Measurements from ENCODE around the gene RAPGEF4.
A peak's percentile ranks its signal among the peaks of the same experiment; 100 is the strongest.

RAPGEF4 gene

DNA sequence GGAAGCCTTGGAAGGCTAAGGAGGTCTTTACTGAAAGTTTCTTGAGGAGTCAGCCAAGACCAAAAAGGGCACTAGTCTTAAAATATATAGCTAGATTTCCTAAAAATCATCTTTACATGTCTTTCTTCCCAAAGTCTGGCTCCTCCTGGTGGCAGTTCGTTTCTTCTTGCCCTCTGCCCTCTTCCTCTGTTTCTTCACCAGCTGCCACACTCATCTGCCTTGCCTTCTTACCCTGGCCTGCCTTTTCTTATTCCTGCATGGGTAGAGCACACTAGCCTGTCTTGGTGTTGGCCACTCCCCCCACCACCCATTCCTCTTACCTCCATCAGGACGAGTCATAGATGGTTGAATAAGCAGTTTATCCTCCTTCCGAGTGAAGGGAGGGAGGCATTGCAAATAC is 129.8 kb downstream of the RAPGEF4 start:
- no peak for DNase-seq

DNA sequence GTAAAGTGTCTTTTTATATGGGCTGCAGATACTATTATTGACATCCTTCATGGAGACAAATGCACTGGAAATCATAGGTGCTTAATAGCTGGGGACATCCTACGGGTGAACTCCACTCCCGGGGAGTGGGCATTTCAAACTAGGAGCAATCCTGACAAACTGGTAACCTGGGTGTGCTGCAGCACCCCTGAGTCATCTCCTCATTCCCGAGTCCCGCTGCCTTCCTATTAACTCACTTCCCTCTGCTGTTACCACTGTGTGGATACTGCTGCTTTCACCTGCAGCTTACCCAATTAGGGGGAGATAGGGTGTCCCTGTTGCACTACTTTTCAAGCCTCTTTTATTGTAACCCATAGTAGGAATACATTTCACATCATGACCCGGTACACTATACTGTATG is 134.2 kb downstream of the RAPGEF4 start:
- DNase-seq: no peak

DNA sequence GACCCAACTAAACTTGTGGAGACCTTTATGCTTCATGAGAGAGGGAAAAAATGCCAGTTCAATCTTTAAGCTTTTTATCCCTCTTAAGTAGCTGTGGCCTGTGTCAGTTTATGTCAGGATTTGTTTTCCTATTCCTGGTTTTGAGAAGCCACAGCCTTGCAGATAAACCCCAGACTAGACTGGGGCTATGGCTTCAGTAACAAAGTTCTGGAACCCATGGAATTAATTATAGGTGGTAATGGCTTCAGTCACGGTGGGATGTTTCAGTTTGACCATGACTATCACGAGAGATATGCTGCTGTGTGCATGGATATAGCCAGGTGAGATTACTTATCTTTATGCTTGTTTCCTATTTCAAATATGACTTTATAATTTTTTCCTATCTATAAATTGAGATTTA is 134.8 kb downstream of the RAPGEF4 start:
- peak; percentile 46 to 71 for DNase-seq

DNA sequence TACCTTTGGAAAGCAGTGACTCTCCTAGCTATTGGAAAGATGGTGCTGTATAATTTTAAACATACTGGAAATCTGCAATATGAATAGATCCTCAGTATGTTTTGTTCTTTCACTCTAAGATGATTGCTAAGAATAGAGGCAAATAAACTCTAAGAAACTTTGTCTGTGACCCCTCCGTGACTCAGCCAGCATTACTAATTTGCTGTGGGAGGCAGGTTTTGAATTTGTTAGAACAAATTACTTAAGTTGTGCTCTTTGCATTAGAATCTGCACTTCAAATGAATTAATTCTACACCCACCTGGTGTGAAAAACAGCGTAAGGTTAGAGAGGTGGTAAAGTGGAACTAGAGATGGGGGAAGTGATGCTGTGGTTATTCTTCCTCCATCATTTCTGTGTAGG is 142.2 kb downstream of the RAPGEF4 start:
- DNase-seq: no peak

DNA sequence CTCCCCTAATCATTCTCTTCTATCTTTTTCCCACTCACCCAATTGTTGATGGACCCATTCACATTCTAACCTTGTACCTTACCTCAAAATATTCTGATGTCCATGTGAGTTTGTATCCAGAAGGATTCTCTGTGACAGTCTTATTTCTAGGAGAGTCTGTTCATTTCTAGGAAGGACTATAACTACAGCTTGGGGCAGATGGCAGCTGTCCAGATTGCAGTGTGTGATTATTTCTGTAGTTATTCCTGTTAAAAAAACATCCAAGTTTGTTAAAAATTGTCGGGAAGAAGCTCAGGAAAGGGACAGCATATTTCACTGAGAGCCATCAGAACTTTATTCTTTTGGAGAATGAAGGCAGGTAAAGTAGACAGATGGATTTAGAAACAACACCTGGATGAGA is 142.6 kb downstream of the RAPGEF4 start:
- no peak for DNase-seq

DNA sequence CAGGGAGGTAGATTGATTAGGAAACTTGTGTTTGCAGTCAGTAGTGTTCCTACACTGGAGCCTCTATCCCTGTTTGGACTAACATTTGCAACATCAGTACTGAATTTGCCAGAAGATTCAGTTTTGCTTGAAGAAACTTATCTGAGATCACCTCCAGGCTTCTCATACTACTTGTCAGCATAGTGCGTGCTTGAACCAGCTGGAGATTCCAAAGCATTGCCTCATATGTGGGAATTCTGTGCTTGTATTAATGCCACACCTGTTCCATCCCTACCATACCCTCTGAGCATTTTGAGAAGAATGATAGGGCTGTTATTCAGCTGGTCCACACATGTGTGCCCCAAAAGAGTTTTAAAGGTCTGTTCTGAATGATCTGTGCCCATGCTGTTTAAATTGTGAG is 148.7 kb downstream of the RAPGEF4 start:
- DNase-seq: no peak

DNA sequence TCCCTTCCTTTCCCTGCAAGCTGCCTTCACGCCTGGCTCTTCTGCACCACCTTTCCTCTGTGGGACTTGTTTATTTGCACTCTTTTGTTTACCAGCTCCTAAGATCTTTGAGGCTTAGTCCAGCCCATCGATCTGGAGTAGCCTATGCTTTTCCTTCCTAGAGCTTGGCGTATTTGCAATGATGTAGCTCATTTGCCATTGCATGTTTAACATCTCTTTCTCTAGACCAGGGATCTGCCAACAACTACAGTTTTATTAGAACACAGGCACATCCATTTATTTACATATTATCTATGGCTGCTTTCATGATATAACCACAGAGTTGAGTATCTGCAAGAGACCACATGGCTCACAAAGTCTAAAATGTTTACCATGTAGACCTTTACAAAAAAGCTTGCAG is 150.4 kb downstream of the RAPGEF4 start:
- no peak for DNase-seq

DNA sequence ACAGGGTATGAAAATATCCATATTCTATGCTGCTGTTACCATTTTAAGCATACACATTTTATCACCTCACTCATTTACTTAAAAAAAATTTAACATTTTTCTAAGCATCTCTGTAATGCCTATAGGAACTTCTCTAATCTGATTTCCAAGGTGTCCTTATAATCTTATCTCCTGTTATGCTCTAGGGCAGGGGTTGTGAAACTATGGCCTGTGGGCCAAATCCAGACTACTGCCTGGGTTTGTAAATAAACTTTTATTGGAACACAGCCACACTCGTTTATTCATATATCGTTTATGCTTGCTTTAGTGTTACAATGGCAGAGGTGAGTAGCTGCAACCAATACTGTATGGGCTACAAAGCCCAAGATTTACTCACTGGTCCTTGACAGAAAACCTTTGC is 151.6 kb downstream of the RAPGEF4 start:
- no peak for DNase-seq

DNA sequence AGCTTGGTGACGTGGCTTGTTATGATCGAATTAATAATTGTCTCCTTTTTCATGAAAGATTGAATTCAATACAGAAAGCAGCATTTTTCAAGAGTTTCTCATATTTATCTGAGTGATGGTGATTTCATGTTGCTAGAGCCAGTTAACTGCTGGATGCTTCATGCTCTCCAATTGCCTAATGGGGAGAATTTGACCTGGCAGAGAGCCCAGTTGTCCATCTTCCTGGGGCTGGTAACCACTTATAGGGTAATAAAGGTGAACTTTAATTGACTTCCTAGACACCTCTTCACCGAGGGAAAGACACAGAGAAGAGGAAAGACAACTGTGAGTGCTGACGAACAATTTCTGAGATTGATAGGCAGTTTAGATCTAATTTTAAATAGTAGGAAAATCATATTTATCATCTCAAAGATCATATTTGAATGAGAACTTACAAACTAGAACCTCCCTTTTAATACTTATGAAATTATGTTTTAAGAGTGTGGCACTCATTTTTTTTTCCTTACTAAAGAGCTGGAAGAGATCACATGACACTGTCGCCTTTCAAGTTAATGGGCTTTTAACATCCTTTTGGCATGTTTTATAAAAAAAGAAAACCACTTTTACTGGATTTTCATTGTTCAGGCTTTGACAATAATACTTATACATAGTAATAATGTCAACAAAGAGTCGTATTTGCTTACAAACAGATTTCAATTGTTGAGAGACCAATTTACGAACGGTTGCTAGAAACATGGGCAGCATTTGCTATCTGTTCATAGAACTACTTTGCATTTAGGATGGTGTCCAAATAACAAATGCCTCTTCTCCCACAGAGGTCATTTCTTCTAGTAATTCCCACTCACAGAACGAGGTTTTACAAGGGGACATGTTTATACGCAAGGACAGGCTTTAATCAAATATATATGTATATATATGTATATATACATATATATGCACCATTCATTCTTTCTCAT is 153.3 kb downstream of the RAPGEF4 start:
- no peak for DNase-seq

DNA sequence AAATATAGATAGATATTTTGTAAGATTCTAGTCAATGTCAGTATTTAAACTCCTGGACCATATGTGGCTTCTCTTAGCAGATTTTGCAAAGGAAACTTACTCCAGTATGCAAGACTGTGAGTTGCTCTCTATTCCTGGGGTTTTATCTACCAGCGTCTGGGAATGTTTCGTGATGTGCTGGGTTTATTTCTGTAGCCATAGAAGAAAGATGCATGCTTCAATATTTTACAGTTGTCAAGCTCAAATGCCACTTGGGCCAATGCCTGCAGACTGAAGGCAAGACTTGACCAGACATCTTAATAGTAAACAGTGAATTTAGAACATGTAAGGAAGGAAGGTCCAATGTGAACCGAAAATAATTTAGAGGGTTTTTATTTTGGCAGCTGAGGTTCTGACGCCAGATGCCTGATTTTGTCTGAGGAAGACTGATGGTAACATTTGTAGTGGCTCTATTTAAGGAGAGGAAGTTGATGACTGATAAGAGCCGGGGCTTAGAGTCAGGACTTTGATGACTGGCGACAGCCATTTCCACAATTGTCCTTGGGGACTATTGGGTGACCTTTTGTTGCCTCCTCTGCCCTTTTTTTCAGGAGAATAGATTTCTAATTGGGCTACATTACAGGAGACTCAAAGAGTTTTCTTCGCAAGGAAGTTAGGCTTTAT is 154.3 kb downstream of the RAPGEF4 start:
- DNase-seq: no peak

DNA sequence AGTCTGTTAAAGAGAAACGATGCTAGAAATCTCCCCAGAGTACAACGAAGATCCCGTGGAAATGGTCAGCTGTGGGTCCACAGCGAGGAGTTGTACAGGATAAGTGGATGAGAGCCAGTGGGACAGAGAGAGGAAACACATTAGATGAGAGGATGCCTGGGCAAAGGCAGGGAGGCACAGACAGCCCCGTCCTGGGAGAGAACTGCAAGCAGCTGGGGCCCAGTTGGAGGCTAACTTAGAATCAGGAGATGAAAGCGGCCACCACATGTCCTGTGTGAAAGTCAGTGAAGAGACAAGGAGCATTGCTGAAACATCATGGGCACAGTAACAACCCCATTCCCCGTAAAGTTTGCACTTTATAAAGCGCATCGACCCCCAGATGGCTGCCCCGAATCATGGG is 157.5 kb downstream of the RAPGEF4 start:
- DNase-seq: no peak

DNA sequence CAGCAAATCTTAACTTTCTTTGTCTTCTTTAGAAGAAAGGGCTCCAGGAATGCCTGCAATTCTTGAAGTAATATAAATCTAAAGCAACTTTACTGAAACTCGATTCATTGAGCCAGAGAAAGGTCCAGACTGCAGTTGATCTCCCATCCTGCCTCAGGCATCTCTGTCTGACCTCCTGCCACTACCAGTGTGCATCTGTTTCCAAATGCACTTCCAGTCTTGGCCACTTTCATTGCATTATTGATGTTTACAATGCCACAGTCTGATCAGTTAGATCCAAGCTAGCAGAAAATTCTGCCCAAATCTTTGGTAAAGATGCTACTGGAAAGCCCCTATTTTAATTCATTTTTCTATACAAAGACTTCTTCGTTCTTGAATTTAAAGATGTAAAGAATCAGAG is 158.0 kb downstream of the RAPGEF4 start:
- no peak for DNase-seq

DNA sequence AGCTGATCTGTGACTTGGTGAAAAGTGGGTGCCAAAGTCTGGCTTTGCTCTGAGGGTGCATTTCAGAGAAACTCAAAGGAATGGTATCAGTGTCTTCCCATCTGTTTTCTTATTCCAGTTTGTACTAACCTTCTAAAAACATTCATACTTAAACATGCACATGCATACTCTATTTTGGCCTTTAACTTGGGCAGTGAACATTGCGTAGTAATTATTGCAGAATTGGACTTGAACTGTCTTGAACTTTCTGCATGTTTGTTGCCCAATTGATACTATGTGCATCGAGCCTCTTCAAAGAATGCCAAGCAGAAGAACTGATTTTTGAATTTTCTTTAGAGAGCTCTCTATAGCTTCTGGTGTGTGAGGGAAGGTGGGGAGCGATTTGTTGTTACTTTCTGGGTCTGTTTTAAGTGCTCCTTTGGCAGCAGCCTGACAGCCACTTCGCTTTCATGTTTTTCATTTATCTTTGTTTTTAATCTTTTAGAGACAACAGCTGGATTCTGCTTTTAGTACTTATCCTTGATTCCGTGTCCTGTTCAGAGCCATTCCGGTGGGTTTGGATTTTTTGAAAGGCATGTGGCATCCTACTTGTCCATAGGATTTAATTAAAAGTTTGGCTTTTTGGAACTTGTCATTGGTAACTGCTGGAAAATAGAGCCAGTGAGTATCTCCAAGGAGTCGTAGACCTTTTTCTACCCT is 159.2 kb downstream of the RAPGEF4 start:
- DNase-seq: no peak

DNA sequence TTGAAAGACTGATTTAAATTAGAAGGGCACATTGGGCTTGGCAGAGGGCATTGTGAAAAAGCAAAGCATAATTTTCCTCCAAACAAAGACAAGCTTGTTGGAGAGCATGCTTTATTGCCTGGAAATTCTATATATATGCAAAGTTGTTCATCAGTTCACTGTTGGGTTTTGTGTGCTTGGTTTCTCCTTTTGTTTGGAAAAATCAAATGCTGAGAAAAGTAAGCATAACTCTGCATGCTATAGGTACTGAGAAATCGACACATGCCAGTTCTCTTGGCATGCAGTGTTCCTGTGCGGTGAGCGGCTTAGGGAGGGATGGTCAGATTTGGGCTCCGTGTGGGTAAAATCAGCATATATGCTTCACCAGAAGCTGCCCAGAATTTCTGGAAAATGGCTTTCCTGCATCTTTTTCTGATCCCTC is 161.0 kb downstream of the RAPGEF4 start:
- no peak for DNase-seq

DNA sequence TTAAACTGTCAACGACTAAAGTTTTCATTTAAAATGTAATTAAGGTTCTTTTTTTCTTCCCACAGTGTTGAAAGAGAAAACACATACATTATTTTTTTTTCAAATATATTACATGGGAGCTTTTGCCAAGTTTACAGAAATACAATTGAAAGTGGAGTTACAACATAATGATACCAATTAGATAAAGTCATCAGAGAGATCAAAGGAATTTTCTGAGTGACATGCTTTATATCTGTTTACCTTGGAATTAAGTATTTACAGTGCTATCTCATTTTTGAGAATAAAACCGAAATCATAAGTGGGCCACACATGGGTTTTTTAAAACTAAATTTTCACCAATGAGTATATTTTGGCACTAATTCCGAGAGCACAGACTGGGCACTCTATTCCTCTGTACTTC is 165.2 kb downstream of the RAPGEF4 start:
- no peak for DNase-seq

DNA sequence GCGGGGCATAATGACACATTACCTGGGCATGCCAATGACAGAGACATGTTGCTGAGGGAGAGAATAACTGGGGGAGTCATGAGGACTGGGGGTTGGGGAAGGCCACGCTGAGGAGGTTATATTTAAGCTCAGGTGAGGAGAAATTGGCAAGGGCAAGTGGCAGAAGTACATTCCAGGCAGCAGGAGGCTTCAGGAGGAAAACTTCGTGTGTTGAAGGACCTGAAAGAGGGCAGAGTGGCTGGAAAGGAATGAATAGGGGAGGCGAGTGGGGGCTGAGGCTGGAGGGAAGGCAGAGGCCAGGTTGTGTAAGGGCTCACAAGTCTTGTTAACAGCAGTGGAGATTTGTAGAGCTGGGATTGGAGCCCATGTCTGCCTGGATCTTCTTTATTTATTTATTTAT is 166.3 kb downstream of the RAPGEF4 start:
- no peak for DNase-seq

DNA sequence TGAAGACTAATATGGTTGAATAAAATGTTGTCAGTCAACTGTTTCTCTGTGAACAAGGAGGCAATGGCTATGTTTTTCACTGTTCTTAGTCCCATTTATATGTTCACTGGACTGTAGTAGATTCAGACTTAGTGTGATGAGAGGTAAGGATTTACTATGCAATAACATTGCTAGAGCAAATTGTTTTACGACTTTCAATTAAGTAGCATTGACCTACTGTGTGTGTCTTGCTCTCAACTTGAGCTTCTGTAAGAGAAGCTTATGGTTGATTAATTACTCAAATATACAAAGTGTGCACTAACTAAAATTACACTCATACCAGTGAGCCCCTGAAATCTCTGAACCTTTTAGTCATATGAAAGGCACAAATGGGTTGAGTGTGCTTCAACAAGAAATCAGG is 168.6 kb downstream of the RAPGEF4 start:
- no peak for DNase-seq

DNA sequence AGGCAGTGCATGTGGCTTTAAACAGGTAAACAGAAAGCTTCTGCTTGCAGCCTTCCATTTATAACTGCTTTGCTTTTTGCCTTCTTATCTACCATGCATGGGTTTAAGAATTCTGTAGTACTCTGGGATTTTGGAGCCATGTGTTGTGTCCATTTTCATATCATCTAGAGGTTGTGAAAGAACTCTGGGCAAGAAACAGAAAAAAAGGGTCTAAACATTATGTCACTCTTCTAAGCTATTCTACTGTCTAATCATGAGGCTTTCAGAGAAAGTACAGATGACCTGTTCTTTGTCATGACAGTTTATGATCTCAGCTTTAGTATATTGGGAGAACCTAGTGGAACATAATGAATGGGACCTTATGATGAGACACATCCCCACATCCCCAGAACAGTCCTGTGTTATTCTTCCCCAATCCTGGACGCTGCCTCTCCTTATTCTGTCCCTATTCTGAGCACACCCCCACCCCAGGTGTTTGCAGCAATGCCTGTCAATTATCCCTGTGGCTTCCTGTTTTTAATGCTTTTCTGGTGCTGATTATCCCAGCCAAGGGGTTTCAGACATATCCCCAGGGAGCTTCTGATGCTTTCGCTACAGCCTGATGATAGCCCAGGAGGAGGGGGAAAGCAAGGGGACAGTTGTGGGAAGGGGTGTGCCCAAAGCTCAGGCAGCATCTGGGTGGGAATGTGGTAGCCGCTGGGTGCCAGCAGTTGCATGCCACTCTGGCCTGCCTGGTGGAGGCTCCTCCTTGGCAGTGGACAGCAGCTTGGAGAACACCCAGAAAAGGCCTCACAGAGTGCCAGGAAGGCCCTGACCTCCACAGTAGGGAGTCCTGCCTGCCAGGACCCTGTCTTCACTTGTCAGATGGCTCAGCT is 170.5 kb downstream of the RAPGEF4 start:
- peak; percentile 57 to 76 for DNase-seq

DNA sequence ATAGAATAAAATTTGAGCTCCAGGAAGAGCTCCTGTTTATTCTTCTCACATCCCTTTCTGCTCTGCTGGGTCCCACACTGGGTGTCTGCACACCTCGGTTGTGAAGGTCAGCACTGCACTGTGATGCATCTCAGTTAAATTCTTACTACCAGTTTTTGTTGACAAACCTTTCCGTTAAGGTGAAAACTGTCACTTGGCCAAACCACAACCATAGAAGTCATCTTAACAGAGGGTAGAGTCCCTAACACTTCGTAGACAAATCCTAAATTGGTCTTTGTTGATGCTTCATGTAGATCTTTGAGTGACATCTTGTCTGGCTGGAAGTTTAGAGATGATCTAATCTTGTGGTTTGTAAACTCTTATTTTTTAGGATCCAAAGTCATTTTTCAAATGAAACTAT is 172.6 kb downstream of the RAPGEF4 start:
- no peak for DNase-seq

DNA sequence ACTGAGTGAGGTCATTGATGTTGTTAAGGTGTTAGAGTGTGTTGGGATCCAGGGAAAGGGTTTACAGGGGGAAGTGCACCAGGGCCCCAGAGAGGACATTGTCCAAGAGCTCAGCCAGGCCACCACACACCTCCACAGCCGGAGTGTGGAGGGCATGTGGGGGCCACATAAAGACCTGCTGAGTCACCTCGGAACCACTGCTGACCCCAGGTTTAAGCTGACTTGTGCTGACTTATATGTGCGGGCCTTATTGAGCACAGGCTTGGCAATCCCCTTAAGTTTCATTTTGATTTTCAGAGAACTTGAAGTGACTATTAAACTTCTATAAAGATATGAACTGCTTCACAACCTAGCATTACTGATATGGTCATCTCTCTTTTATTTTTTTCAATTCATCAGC is 173.8 kb downstream of the RAPGEF4 start:
- DNase-seq: no peak

DNA sequence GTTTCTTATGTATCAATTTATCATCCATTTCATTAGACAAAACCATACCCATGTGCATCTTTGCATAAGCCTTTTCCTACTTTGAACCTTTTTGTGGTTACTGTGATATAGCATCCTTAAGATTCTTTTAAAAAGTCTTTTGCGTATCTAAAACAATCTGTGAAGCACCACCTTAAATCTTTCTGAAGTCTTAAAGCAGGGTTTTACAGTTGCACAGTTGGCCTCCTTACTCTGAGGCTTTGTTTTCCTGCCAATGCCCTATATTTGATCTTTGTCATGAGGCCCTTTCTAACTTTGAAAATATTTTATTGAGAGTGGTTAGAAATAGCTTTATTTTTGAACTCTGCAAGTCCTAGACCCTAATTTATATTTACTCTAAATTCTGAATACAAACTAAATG is 176.6 kb downstream of the RAPGEF4 start:
- DNase-seq: no peak

DNA sequence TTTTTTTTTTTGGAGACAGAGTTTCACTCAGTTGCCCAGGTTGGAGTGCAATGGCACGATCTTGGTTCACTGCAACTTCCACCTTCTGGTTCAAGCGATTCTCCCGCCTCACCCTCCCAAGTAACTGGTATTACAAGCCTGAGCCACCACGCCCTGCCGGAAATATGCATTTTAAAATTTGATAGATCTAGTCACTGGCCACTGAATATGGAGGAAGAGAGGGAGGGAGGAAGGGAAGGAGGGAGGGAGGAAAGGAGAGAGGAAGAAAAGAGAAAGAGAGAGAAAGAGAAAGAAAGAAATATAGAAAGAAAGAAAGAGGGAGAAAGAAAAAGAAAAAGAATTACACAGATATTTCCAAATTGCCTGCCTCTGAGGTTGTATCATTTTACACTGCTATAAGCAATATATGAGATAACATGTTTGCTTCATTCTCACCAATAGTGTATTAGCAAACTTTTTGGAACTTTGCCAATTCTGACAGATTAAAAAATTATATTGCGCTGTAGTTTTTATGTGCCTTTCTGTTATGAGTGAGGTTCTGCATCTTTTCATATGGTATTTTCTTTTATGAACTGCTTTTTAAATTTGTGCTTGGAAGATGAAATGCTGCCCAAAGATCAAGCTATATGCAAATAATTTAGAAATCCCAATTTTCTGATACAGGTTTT is 178.8 kb downstream of the RAPGEF4 start:
- no peak for DNase-seq
